IPS-18c (cell line): ENCODE measurements around the gene RNU1-4.
"Not testable (repeated sequence)": the region's sequence is repeated elsewhere in the genome, so short reads cannot be mapped to it uniquely, and the experiment has no call there.

Experiments
- H3K4me3 ChIP-seq: 2 replicates; pipeline ENCODE4 v1.7.0; 2013; ENCODE audit warnings: low read depth, mild to moderate bottlenecking, low read length, moderate library complexity; ENCODE audit not compliant: insufficient read depth
- H3K9me3 ChIP-seq: one replicate; pipeline ENCODE4 v1.6.1; 2013; ENCODE audit warnings: mild to moderate bottlenecking, low read length, moderate library complexity; ENCODE audit not compliant: control insufficient read depth, insufficient read depth

RNU1-4 gene

GRCh38 chr1:16721871-16722641, 18.3 kb upstream of the RNU1-4 start:
- Histone ChIP-seq H3K9me3 (no peaks in the 10 kb centered on the region), H3K4me3 (no peak overlapping the region)

GRCh38 chr1:16724718-16725438, 15.4 kb upstream of the RNU1-4 start:
- Histone ChIP-seq H3K9me3 (no peaks in the 10 kb centered on the region), H3K4me3 (no peak overlapping the region)

- not testable (repeated sequence) for H3K4me3 ChIP-seq, H3K9me3 ChIP-seq
Observed at GRCh38 chr1:16725439-16726245, 14.7 kb upstream of the RNU1-4 start.

- Histone ChIP-seq H3K4me3 (no peak overlapping the region), H3K9me3 (no peaks in the 10 kb centered on the region)
Observed at GRCh38 chr1:16727190-16728111, 12.9 kb upstream of the RNU1-4 start.

GRCh38 chr1:16728243-16728949, 11.9 kb upstream of the RNU1-4 start:
- not testable (repeated sequence) for H3K4me3 ChIP-seq, H3K9me3 ChIP-seq

- not testable (repeated sequence) for H3K9me3 ChIP-seq, H3K4me3 ChIP-seq
Observed at GRCh38 chr1:16732254-16732896, 7.9 kb upstream of the RNU1-4 start.

- H3K9me3 ChIP-seq = not testable (repeated sequence)
Observed at GRCh38 chr1:16741230-16741629, 914 bp downstream of the RNU1-4 start.

GRCh38 chr1:16747660-16748059, 7.3 kb downstream of the RNU1-4 start:
- not testable (repeated sequence) for H3K4me3 ChIP-seq, H3K9me3 ChIP-seq

More at GRCh38 chr1:16741230-16741629, 914 bp downstream of the RNU1-4 start:
- not testable (repeated sequence) for H3K4me3 ChIP-seq

- H3K9me3 ChIP-seq, H3K4me3 ChIP-seq: not testable (repeated sequence)
Observed at GRCh38 chr1:16748710-16749109, 8.4 kb downstream of the RNU1-4 start.

- H3K9me3 ChIP-seq, H3K4me3 ChIP-seq: not testable (repeated sequence)
Observed at GRCh38 chr1:16749910-16750888, 9.9 kb downstream of the RNU1-4 start.

GRCh38 chr1:16752770-16753169, 12.5 kb downstream of the RNU1-4 start:
- not testable (repeated sequence) for H3K4me3 ChIP-seq, H3K9me3 ChIP-seq

- not testable (repeated sequence) for H3K9me3 ChIP-seq, H3K4me3 ChIP-seq
Observed at GRCh38 chr1:16755385-16755784, 15.1 kb downstream of the RNU1-4 start.

- not testable (repeated sequence) for H3K9me3 ChIP-seq, H3K4me3 ChIP-seq
Observed at GRCh38 chr1:16755932-16756331, 15.6 kb downstream of the RNU1-4 start.

- H3K4me3 ChIP-seq, H3K9me3 ChIP-seq: not testable (repeated sequence)
Observed at GRCh38 chr1:16757574-16757973, 17.3 kb downstream of the RNU1-4 start.

GRCh38 chr1:16758060-16758459, 17.7 kb downstream of the RNU1-4 start:
- H3K4me3 ChIP-seq, H3K9me3 ChIP-seq: not testable (repeated sequence)
